ENCODE data around the gene ORMDL1. TPM values are rescaled to one million over a fixed set of nuclear protein-coding genes. Genes with fewer than 3 reads are reported as not detected.

The ORMDL1 gene
- total RNA-seq, 1 donor from 2014 or later = 58.9 TPM

DNA sequence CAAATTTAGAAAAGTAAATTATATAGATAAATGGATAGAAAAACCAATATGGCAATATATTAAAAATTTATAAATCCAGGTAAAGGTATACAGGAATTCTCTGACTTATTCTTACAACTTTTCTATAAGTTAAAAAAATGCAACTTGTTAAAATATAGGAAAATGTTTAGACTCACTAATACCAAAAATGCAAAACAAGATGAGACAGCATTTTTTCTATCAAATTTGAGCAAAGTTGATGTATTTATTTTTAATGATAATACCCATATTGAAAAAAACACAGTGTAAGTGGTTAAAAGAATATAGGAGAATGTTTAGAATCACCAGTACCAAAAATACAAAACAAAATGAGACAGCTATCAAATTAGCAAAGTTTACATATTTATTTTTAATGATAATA, 57.3 kb downstream of the ORMDL1 start:
- no peak for TF ChIP-seq POLR2A (IDR thresholded peaks at IDR 0.05)
- intact Hi-C loops (cut with DNase I) = no loop called here
- Histone ChIP-seq H3K27me3 (no peaks in the 10 kb centered on the region), H3K4me3 (no peak overlapping the region), H3K27ac (no peak overlapping the region), H3K36me3 (no peaks in the 10 kb centered on the region), H3K4me1 (no peaks in the 10 kb centered on the region), H3K9me3 (no peaks in the 10 kb centered on the region)
- DNase-seq (ENCODE audit: extremely low spot score in 2 of 2) = no peak

DNA sequence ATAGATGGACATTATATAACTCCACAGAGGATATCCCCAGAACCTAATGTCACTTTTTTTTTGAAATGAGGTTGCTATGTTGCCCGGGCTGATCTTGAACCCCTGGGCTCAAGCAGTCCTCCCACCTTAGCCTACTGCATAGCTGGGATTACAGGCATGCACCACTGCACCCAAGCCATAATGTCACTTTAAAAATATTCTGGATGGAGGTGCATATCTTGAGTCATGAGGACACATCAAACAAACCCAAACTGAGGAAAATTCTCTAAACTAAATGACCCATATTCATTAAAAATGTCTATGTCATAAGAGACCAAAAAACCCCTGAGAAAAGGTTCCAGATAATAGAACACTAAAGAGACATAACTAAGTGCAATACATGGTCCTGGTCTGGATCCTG, 57.9 kb downstream of the ORMDL1 start:
- DNase-seq (ENCODE audit: extremely low spot score in 2 of 2) = no peak
- Histone ChIP-seq H3K4me3 (no peak overlapping the region), H3K36me3 (no peaks in the 10 kb centered on the region), H3K27ac (no peak overlapping the region), H3K4me1 (no peaks in the 10 kb centered on the region), H3K27me3 (no peaks in the 10 kb centered on the region), H3K9me3 (no peaks in the 10 kb centered on the region)
- intact Hi-C loops (cut with DNase I) = no loop called here
- TF ChIP-seq, protein P1, sequence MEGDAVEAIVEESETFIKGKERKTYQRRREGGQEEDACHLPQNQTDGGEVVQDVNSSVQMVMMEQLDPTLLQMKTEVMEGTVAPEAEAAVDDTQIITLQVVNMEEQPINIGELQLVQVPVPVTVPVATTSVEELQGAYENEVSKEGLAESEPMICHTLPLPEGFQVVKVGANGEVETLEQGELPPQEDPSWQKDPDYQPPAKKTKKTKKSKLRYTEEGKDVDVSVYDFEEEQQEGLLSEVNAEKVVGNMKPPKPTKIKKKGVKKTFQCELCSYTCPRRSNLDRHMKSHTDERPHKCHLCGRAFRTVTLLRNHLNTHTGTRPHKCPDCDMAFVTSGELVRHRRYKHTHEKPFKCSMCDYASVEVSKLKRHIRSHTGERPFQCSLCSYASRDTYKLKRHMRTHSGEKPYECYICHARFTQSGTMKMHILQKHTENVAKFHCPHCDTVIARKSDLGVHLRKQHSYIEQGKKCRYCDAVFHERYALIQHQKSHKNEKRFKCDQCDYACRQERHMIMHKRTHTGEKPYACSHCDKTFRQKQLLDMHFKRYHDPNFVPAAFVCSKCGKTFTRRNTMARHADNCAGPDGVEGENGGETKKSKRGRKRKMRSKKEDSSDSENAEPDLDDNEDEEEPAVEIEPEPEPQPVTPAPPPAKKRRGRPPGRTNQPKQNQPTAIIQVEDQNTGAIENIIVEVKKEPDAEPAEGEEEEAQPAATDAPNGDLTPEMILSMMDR (IDR thresholded peaks at IDR 0.05) = no peak
- TF ChIP-seq POLR2A (IDR thresholded peaks at IDR 0.05) (no peak), POLR2AphosphoS5 (IDR thresholded peaks at IDR 0.05; ENCODE audit: insufficient read depth in 1 of 2, low read depth in 1 of 2) (no peak)

DNA sequence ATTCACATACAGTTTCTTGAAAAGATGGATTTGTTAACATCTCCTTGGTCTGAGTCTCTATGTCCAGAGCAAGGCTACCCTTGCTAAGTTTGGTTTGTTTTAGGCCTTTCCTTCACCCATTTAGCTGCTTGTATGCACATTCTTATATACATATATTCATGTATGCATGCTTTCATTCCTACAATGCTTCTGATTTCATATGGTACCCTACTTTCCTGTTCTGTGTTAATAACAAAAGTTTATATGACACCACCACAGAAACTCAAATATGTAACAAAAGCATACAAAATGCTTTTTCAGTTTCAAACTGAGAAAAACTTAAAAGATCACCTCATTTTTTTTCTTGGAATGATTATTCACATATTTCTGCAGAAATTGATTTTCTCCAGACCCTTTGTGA, 60.9 kb downstream of the ORMDL1 start:
- intact Hi-C loops (cut with DNase I) = no loop called here
- TF ChIP-seq, protein P1 (IDR thresholded peaks at IDR 0.05) = no peak
- TF ChIP-seq POLR2A (IDR thresholded peaks at IDR 0.05) = no peak
- no peak for TF ChIP-seq POLR2AphosphoS5 (IDR thresholded peaks at IDR 0.05; ENCODE audit: insufficient read depth in 1 of 2, low read depth in 1 of 2)
- H3K27me3 ChIP-seq = no peaks in the 10 kb centered on the region
- H3K36me3 ChIP-seq = no peaks in the 10 kb centered on the region
- no peak overlapping the region for H3K4me3 ChIP-seq
- H3K27ac ChIP-seq = no peak overlapping the region
- H3K9me3 ChIP-seq = no peaks in the 10 kb centered on the region
- DNase-seq (ENCODE audit: extremely low spot score in 2 of 2) = no peak
- no peaks in the 10 kb centered on the region for H3K4me1 ChIP-seq

Other genes with a start within 250 kb of the ORMDL1 start
- gene SLC40A1, start 203.6 kb downstream of the ORMDL1 start, total RNA-seq = 53.3 TPM
- gene ASNSD1, start 122.9 kb downstream of the ORMDL1 start, total RNA-seq = 44.7 TPM
- 17.4 TPM for gene ANKAR, start 109.7 kb downstream of the ORMDL1 start, total RNA-seq
- gene OSGEPL1, start 21.5 kb downstream of the ORMDL1 start, total RNA-seq = 8.1 TPM
- 20.1 TPM for gene PMS1, start 111 bp upstream of the ORMDL1 start, total RNA-seq